CD4-positive, alpha-beta memory T cell (primary cell): ENCODE measurements around the gene SLC9A9. TPM values are rescaled to one million over a fixed set of nuclear protein-coding genes. Genes with fewer than 3 reads are reported as not detected.

ENCODE experiments used
- CTCF ChIA-PET: fragments of 350-600 bp; sonication (Branson Sonifier 250); formaldehyde crosslinking; loops from one replicate; lab custom pipeline; 2021; ENCODE audit warnings: inconsistent platforms; ENCODE audit not compliant: partially characterized antibody; lab: Charles Lee
- POLR2A ChIA-PET: fragments of 350-600 bp; sonication (Branson Sonifier 250); formaldehyde crosslinking; loops from one replicate; lab custom pipeline; 2021; ENCODE audit not compliant: partially characterized antibody; lab: Charles Lee
- DNase-seq, 5 donors: peaks; one replicate each; pipeline versions ENCODE4 v3.0.0 to v3.0.0-alpha.2; 2020 to 2022; ENCODE audit warnings: mixed read lengths in 1 of 5
- H3K27ac ChIP-seq: one replicate; pipeline ENCODE4 v1.7.0; 2013; ENCODE audit warnings: low read depth, low read length
- H3K27me3 ChIP-seq: 2 replicates; pipeline ENCODE4 v1.7.0; 2013; ENCODE audit warnings: mild to moderate bottlenecking, low read length, moderate library complexity; ENCODE audit not compliant: insufficient read depth
- H3K36me3 ChIP-seq: 2 replicates; pipeline ENCODE4 v1.7.0; 2013; ENCODE audit warnings: mild to moderate bottlenecking, low read length, moderate library complexity; ENCODE audit not compliant: insufficient read depth
- H3K4me1 ChIP-seq: 2 replicates; pipeline ENCODE4 v1.7.0; 2013; ENCODE audit warnings: mild to moderate bottlenecking, low read length, moderate library complexity; ENCODE audit not compliant: insufficient read depth
- H3K4me3 ChIP-seq, 2 donors: one replicate each; pipeline ENCODE4 v1.7.0; 2013; ENCODE audit warnings: low read length in 2 of 2, mild to moderate bottlenecking in 1 of 2
- H3K9me3 ChIP-seq, 2 donors: one replicate each; pipeline ENCODE4 v1.7.0; 2013; ENCODE audit warnings: low read length in 2 of 2, control low read depth in 1 of 2; ENCODE audit not compliant: control insufficient read depth in 1 of 2
- H3K27ac Mint-ChIP-seq, 7 donors: one replicate each; pipeline ENCODE4 v1.8.0; 2020 to 2021; ENCODE audit warnings: mixed read lengths in 7 of 7, mild to moderate bottlenecking in 6 of 7, inconsistent platforms in 3 of 7, moderate library complexity in 3 of 7
- H3K27me3 Mint-ChIP-seq, 2 donors: one replicate each; pipeline ENCODE4 v1.8.0; 2020 to 2021; ENCODE audit warnings: mixed read lengths in 2 of 2
- H3K36me3 Mint-ChIP-seq, 2 donors: one replicate each; pipeline ENCODE4 v1.8.0; 2020 to 2021; ENCODE audit warnings: mixed read lengths in 2 of 2, inconsistent platforms in 1 of 2, mild to moderate bottlenecking in 1 of 2
- H3K4me1 Mint-ChIP-seq, 4 donors: one replicate each; pipeline ENCODE4 v1.8.0; 2020 to 2021; ENCODE audit warnings: mixed read lengths in 4 of 4, mild to moderate bottlenecking in 1 of 4
- H3K4me3 Mint-ChIP-seq, 8 donors: one replicate each; pipeline ENCODE4 v1.8.0; 2020 to 2021; ENCODE audit warnings: mixed read lengths in 8 of 8, mild to moderate bottlenecking in 7 of 8, moderate library complexity in 6 of 8, inconsistent platforms in 3 of 8
- H3K9me3 Mint-ChIP-seq, 8 donors: one replicate each; pipeline ENCODE4 v1.8.0; 2020 to 2021; ENCODE audit warnings: mixed read lengths in 8 of 8, mild to moderate bottlenecking in 5 of 8, inconsistent platforms in 3 of 8, moderate library complexity in 1 of 8
- intact Hi-C: fragments of 100-400 bp; cut with micrococcal nuclease; formaldehyde crosslinking; loops from one replicate; pipeline ENCODE4 v1.15.1; 2023
- polyA plus RNA-seq, 2 donors: library from polyadenylated mRNA; unstranded; fragments of 300-500 nt; fragmentation: Illumina TruSeq; gene quantifications; one replicate each; pipeline ENCODE4 v1.2.3, GENCODE V29; 2021
- total RNA-seq, 2 experiments: library from RNA; stranded (reverse); gene quantifications; one replicate each; pipeline ENCODE4 v1.2.3, GENCODE V29; 2021

Gene SLC9A9
- total and polyA plus RNA-seq, 4 experiments from 2014 or later: 30.8 to 35.5 (median 34.4) TPM

DNA sequence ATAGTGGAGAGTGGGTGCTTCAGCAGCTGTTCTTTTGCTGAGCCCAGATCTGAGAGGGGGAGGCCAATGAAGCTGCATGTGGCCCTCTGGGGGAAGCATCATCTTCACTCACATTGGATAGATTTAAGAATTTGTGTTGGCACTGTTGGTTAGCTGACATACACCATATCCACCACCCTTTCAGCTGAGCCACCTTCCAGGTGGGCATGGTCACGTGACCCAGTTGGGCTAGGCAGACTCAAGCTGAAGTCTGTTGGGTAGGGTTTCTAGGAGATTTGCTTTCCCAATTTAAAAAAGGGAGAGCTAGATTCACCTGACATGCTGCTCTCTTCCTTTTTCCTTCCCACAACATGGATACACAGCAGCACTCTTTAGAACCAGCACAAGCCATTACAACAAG lies 417.7 kb downstream of the SLC9A9 start:
- H3K4me3 ChIP-seq: no peak overlapping the region
- H3K27ac ChIP-seq: no peak overlapping the region
- Mint-ChIP-seq H3K36me3 (peaks cover 0 to 2% of the 10 kb centered on the region in 2 donors), H3K4me3 (no peak overlapping the region), H3K9me3 (no peaks in the 10 kb centered on the region), H3K27me3 (no peaks in the 10 kb centered on the region), H3K4me1 (peaks cover 0 to 7% (median 2%) of the 10 kb centered on the region in 4 donors), H3K27ac (no peak overlapping the region)
- intact Hi-C loops: no loop called here
- H3K36me3 ChIP-seq: no peaks in the 10 kb centered on the region
- no peaks in the 10 kb centered on the region for H3K4me1 ChIP-seq
- ChIA-PET CTCF (interaction anchor here (0.8 to 1.1 kb wide), 3 partner anchors 10 to 78 kb away, joined by 3 read pairs; no protein-coding TSS in a partner anchor), POLR2A (no interaction called here)
- no peaks in the 10 kb centered on the region for H3K9me3 ChIP-seq
- no peak for DNase-seq
- H3K27me3 ChIP-seq: no peaks in the 10 kb centered on the region

DNA sequence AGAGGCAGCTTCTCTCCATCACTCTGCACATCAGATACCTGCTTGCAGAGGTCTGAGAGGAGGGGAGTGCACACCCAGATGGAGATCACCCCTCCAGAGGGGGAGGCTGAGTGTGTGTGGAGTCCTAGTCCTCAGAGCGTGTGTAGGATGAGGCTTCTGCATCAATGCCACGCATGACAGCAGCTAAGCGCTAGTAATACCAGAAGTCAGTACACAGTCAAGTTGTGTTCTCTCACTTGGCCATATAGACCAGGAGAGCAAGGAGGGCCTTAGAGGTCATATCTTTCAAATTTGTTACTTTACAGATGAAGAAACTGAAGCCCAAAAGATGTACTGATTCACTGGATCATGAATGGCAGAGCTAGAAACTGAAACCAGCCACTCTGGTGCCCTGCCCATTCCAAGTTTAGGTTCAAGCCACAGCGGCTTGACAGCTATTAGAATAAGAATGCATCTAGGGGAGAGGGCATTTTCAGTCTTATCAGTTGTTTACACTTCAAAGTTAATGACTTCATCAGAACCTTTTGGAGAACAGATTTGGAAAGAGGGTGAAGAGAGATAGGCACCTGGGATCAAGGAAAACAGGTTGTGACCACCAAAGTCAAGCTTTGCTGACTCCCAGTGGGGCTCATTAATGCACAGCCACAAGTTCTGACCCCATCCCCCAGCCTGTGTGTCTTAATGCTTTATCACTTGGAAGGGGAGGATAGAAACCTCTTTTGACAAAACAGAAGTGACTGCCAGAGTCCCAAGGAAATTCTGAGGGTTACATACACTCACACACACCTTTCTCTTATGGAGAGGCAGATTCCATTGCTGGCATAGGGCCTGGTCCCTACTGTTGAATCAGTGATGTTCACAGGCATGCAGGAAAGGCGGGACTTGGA lies 418.4 kb downstream of the SLC9A9 start:
- Histone ChIP-seq H3K4me3 (no peak overlapping the region), H3K27ac (no peak overlapping the region), H3K9me3 (no peaks in the 10 kb centered on the region), H3K4me1 (no peaks in the 10 kb centered on the region), H3K36me3 (no peaks in the 10 kb centered on the region), H3K27me3 (no peaks in the 10 kb centered on the region)
- H3K4me3 Mint-ChIP-seq: no peak overlapping the region
- H3K27me3 Mint-ChIP-seq: no peaks in the 10 kb centered on the region
- H3K36me3 Mint-ChIP-seq: peaks cover 0 to 2% of the 10 kb centered on the region in 2 donors
- no peaks in the 10 kb centered on the region for H3K9me3 Mint-ChIP-seq
- POLR2A ChIA-PET: no interaction called here
- no peak overlapping the region for H3K27ac Mint-ChIP-seq
- intact Hi-C loops: no loop called here
- CTCF ChIA-PET: interaction anchor here (0.8 to 1.1 kb wide), 2 partner anchors 11 to 18 kb away, joined by 3 read pairs; no protein-coding TSS in a partner anchor
- DNase-seq: no peak
- peaks cover 0 to 7% (median 3%) of the 10 kb centered on the region in 4 donors for H3K4me1 Mint-ChIP-seq

DNA sequence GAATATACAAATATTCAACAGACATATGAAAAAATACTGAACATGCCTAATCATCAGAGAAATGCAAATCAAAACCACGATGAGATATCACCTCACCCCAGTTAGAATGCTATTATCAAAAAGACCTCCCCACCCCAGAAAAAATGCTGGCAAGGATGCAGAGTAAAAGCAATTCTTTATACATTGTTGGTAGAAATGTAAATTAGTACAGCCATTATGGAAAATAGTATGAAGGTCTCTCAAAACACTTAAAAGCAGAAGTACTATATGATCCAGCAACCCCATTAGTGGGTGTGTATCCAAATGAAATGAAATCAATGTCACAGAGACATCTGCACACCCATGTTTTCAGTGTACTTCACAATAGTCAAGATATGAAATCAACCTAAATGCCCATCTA lies 420.0 kb downstream of the SLC9A9 start:
- H3K4me1 ChIP-seq: no peaks in the 10 kb centered on the region
- H3K27me3 ChIP-seq: no peaks in the 10 kb centered on the region
- H3K9me3 Mint-ChIP-seq: no peaks in the 10 kb centered on the region
- no peak overlapping the region for H3K4me3 ChIP-seq
- CTCF ChIA-PET: no interaction called here
- DNase-seq: no peak
- H3K4me1 Mint-ChIP-seq: peaks cover 0 to 9% (median 3%) of the 10 kb centered on the region in 4 donors
- intact Hi-C loops: no loop called here
- H3K27ac ChIP-seq: no peak overlapping the region
- H3K27ac Mint-ChIP-seq: no peak overlapping the region
- H3K4me3 Mint-ChIP-seq: no peak overlapping the region
- peaks cover 0 to under 1% of the 10 kb centered on the region in 2 donors for H3K36me3 Mint-ChIP-seq
- no peaks in the 10 kb centered on the region for H3K9me3 ChIP-seq
- no peaks in the 10 kb centered on the region for H3K36me3 ChIP-seq
- POLR2A ChIA-PET: no interaction called here
- no peaks in the 10 kb centered on the region for H3K27me3 Mint-ChIP-seq

- ChIA-PET POLR2A (no interaction called here), CTCF (no interaction called here)
- Histone ChIP-seq H3K36me3 (no peaks in the 10 kb centered on the region), H3K4me1 (no peaks in the 10 kb centered on the region), H3K27ac (no peak overlapping the region), H3K27me3 (no peaks in the 10 kb centered on the region), H3K4me3 (no peak overlapping the region), H3K9me3 (no peaks in the 10 kb centered on the region)
- Mint-ChIP-seq H3K27me3 (no peaks in the 10 kb centered on the region), H3K36me3 (peaks cover 0 to 7% of the 10 kb centered on the region in 2 donors), H3K4me3 (no peak overlapping the region), H3K4me1 (peaks cover 0 to 9% (median 3%) of the 10 kb centered on the region in 4 donors), H3K27ac (no peak overlapping the region), H3K9me3 (peaks cover 0 to 2% (median 0%) of the 10 kb centered on the region in 8 donors)
- intact Hi-C loops: no loop called here
- no peak for DNase-seq
Measured at GRCh38 chr3:143427631-143428030, 420.6 kb downstream of the SLC9A9 start.

- intact Hi-C loops: no loop called here
- Mint-ChIP-seq H3K27ac (no peak overlapping the region), H3K27me3 (no peaks in the 10 kb centered on the region), H3K9me3 (peaks cover 0 to 3% (median 0%) of the 10 kb centered on the region in 8 donors), H3K4me3 (no peak overlapping the region), H3K4me1 (peaks cover 0 to 8% (median 3%) of the 10 kb centered on the region in 4 donors), H3K36me3 (peaks cover 3 to 14% of the 10 kb centered on the region in 2 donors)
- H3K4me3 ChIP-seq: no peak overlapping the region
- no peak for DNase-seq
- H3K9me3 ChIP-seq: no peaks in the 10 kb centered on the region
- POLR2A ChIA-PET: no interaction called here
- no peaks in the 10 kb centered on the region for H3K4me1 ChIP-seq
- CTCF ChIA-PET: interaction anchor here (0.7 to 1.8 kb wide), 2 partner anchors 10 to 238 kb away, joined by 5 to 7 read pairs; no protein-coding TSS in a partner anchor
- no peak overlapping the region for H3K27ac ChIP-seq
- no peaks in the 10 kb centered on the region for H3K36me3 ChIP-seq
- no peaks in the 10 kb centered on the region for H3K27me3 ChIP-seq
Measured at GRCh38 chr3:143424874-143425273, 423.4 kb downstream of the SLC9A9 start.

GRCh38 chr3:143421556-143421955 lies 426.7 kb downstream of the SLC9A9 start:
- Histone ChIP-seq H3K4me3 (no peak overlapping the region), H3K36me3 (no peaks in the 10 kb centered on the region), H3K9me3 (no peaks in the 10 kb centered on the region), H3K27ac (no peak overlapping the region), H3K4me1 (no peaks in the 10 kb centered on the region), H3K27me3 (no peaks in the 10 kb centered on the region)
- no peak for DNase-seq
- Mint-ChIP-seq H3K4me3 (no peak overlapping the region), H3K4me1 (peaks cover 0 to 8% (median under 1%) of the 10 kb centered on the region in 4 donors), H3K27ac (no peak overlapping the region), H3K27me3 (no peaks in the 10 kb centered on the region), H3K36me3 (peaks cover 7 to 30% of the 10 kb centered on the region in 2 donors), H3K9me3 (peaks cover 0 to 3% (median 0%) of the 10 kb centered on the region in 8 donors)
- intact Hi-C loops: no loop called here
- POLR2A ChIA-PET: no interaction called here
- CTCF ChIA-PET: no interaction called here

DNA sequence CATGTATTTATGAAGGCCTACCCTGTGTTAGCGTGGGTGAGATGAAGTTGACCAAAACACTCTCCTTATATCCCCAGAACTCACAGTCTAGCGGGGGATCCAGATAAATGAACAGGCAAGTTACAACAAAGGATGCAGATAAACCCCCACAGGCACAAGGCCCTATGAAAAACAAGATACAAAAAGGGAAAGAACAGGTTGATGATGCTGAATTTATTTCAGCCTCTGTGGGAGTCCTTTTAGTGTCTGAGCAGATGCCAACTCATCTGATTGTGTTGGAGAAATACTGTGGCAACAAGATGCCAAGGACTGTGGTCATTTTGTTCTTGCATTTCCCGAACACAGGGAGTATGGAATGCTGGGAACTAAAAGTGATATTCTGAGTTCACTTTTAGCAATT lies 428.7 kb downstream of the SLC9A9 start:
- intact Hi-C loops: no loop called here

More for the DNA sequence above, 428.7 kb downstream of the SLC9A9 start:
- Histone ChIP-seq H3K9me3 (no peaks in the 10 kb centered on the region), H3K27ac (no peak overlapping the region), H3K27me3 (no peaks in the 10 kb centered on the region), H3K4me3 (no peak overlapping the region), H3K4me1 (no peaks in the 10 kb centered on the region), H3K36me3 (no peaks in the 10 kb centered on the region)
- peaks cover 0 to 5% (median 0%) of the 10 kb centered on the region in 8 donors for H3K9me3 Mint-ChIP-seq
- H3K4me1 Mint-ChIP-seq: peaks cover 0 to 4% (median under 1%) of the 10 kb centered on the region in 4 donors
- no peak for DNase-seq
- peaks cover 7 to 33% of the 10 kb centered on the region in 2 donors for H3K36me3 Mint-ChIP-seq
- no peaks in the 10 kb centered on the region for H3K27me3 Mint-ChIP-seq
- CTCF ChIA-PET: no interaction called here
- H3K4me3 Mint-ChIP-seq: no peak overlapping the region
- POLR2A ChIA-PET: no interaction called here
- no peak overlapping the region for H3K27ac Mint-ChIP-seq
